Left ventricle myocardium inferior (tissue), 1 donor: ENCODE data around the gene AGAP1. TPM values are rescaled to one million over a fixed set of nuclear protein-coding genes. Genes with fewer than 3 reads are reported as not detected.

Experiments
- DNase-seq: peaks from one replicate; pipeline ENCODE4 v3.0.0-alpha.2; 2020
- H3K27ac ChIP-seq: fragments of 200-600 bp; replicated peaks from 2 replicates; pipeline ENCODE4 v1.8.0; 2021
- H3K27me3 ChIP-seq: fragments of 200-600 bp; 2 replicates; pipeline ENCODE4 v1.8.0; 2021; ENCODE audit warnings: low read depth
- H3K36me3 ChIP-seq: fragments of 200-600 bp; 2 replicates; pipeline ENCODE4 v1.8.0; 2021
- H3K4me1 ChIP-seq: fragments of 200-600 bp; 2 replicates; pipeline ENCODE4 v1.8.0; 2021
- H3K4me3 ChIP-seq: fragments of 200-600 bp; 2 replicates; pipeline ENCODE4 v1.8.0; 2021; ENCODE audit warnings: mild to moderate bottlenecking, moderate library complexity
- H3K9me3 ChIP-seq: fragments of 200-600 bp; replicated peaks from 2 replicates; pipeline ENCODE4 v1.8.0; 2021
- CTCF ChIP-seq: fragments of 200-600 bp; IDR thresholded peaks from 2 replicates; pipeline ENCODE4 v1.8.0; 2021; ENCODE audit warnings: antibody characterized with exemption, mild to moderate bottlenecking, borderline replicate concordance
- intact Hi-C: fragments of 100-400 bp; cut with micrococcal nuclease; formaldehyde crosslinking; loops from one replicate; pipeline ENCODE4 v1.11.0; 2022
- total RNA-seq: library from RNA; stranded (reverse); fragmentation: NEBNext Ultra II Directional; extraction: Animal tissue kit (Norgen Biotek cat#: 25700); gene quantifications from one replicate; pipeline ENCODE4 v1.2.1, GENCODE V29; 2021
- donor health status: DM: no; HTN: yes; CAD: no; lungs with severe emphysema.

AGAP1 gene
- total RNA-seq, 1 donor from 2014 or later: 18.1 TPM

GRCh38 chr2:235513984-235514626 lies 20.3 kb downstream of the AGAP1 start:
- no peak for DNase-seq
- Histone ChIP-seq H3K4me3 (no peak overlapping the region), H3K27ac (no peak overlapping the region), H3K4me1 (peaks cover 17% of the 10 kb centered on the region), H3K27me3 (no peaks in the 10 kb centered on the region), H3K9me3 (no peaks in the 10 kb centered on the region), H3K36me3 (no peaks in the 10 kb centered on the region)
- no peak for TF ChIP-seq CTCF
- intact Hi-C loops: no loop called here

GRCh38 chr2:235514627-235515363 lies 21.0 kb downstream of the AGAP1 start:
- DNase-seq: no peak
- no peaks in the 10 kb centered on the region for H3K27me3 ChIP-seq
- no peaks in the 10 kb centered on the region for H3K36me3 ChIP-seq
- TF ChIP-seq CTCF: no peak
- H3K9me3 ChIP-seq: no peaks in the 10 kb centered on the region
- H3K4me1 ChIP-seq: peaks cover 19% of the 10 kb centered on the region
- no peak overlapping the region for H3K4me3 ChIP-seq
- H3K27ac ChIP-seq: no peak overlapping the region
- intact Hi-C loops: no loop called here

- H3K4me3 ChIP-seq: no peak overlapping the region
- no peak overlapping the region for H3K27ac ChIP-seq
- H3K27me3 ChIP-seq: no peaks in the 10 kb centered on the region
- no peak for DNase-seq
- no peak for TF ChIP-seq CTCF
- H3K36me3 ChIP-seq: no peaks in the 10 kb centered on the region
- intact Hi-C loops: no loop called here
- peaks cover 19% of the 10 kb centered on the region for H3K4me1 ChIP-seq
- no peaks in the 10 kb centered on the region for H3K9me3 ChIP-seq
Observed at GRCh38 chr2:235515364-235515742, 21.5 kb downstream of the AGAP1 start.

- intact Hi-C loops: no loop called here
- no peak overlapping the region for H3K4me3 ChIP-seq
- DNase-seq: no peak
- H3K36me3 ChIP-seq: no peaks in the 10 kb centered on the region
- H3K4me1 ChIP-seq: peaks cover 19% of the 10 kb centered on the region
- no peak for TF ChIP-seq CTCF
- H3K27me3 ChIP-seq: no peaks in the 10 kb centered on the region
- H3K27ac ChIP-seq: no peak overlapping the region
- no peaks in the 10 kb centered on the region for H3K9me3 ChIP-seq
Observed at GRCh38 chr2:235515821-235516220, 22.0 kb downstream of the AGAP1 start.

GRCh38 chr2:235516257-235516656 lies 22.4 kb downstream of the AGAP1 start:
- Histone ChIP-seq H3K4me1 (peaks cover 19% of the 10 kb centered on the region), H3K4me3 (no peak overlapping the region), H3K36me3 (no peaks in the 10 kb centered on the region), H3K9me3 (no peaks in the 10 kb centered on the region), H3K27ac (no peak overlapping the region), H3K27me3 (no peaks in the 10 kb centered on the region)
- DNase-seq: no peak
- TF ChIP-seq CTCF: no peak
- intact Hi-C loops: no loop called here
